BLaER1 treated with 17β-estradiol and CSF1 and Interleukin-3, amounts not matched to agents 10 nM and 100 nM (cell line): ENCODE data around the gene STX3.
"Not testable (repeated sequence)": the region's sequence is repeated elsewhere in the genome, so short reads cannot be mapped to it uniquely, and the experiment has no call there.

Experiments
- H3K27ac ChIP-seq, 11 experiments: shearing (Covaris generic); formaldehyde crosslinking; 2 replicates each; pipeline ENCODE4 v1.8.1; 2022
- H3K27me3 ChIP-seq, 11 experiments: shearing (Covaris generic); formaldehyde crosslinking; 2 replicates each; pipeline ENCODE4 v1.8.1; 2022
- H3K36me3 ChIP-seq, 11 experiments: shearing (Covaris generic); formaldehyde crosslinking; 2 replicates each; pipeline ENCODE4 v1.8.1; 2022
- H3K4me1 ChIP-seq, 10 experiments: shearing (Covaris generic); formaldehyde crosslinking; 2 replicates each; pipeline ENCODE4 v1.8.1; 2022
- H3K4me2 ChIP-seq, 11 experiments: shearing (Covaris generic); formaldehyde crosslinking; 2 replicates each; pipeline ENCODE4 v1.8.1; 2022
- H3K4me3 ChIP-seq, 10 experiments: shearing (Covaris generic); formaldehyde crosslinking; 2 replicates each; pipeline ENCODE4 v1.8.1; 2022
- H3K9ac ChIP-seq, 11 experiments: shearing (Covaris generic); formaldehyde crosslinking; 2 replicates each; pipeline ENCODE4 v1.8.1; 2022
- H3K9me3 ChIP-seq, 11 experiments: shearing (Covaris generic); formaldehyde crosslinking; replicated peaks in 1 of 11; 2 replicates each; pipeline ENCODE4 v1.8.1; 2022
- H4K20me1 ChIP-seq, 11 experiments: shearing (Covaris generic); formaldehyde crosslinking; 2 replicates each; pipeline ENCODE4 v1.8.1; 2022
- Cebpa-rat ChIP-seq, 11 experiments: shearing (Covaris generic); IDR thresholded peaks; 2 replicates each; pipeline ENCODE4 v1.8.1; 2022

The STX3 gene

DNA sequence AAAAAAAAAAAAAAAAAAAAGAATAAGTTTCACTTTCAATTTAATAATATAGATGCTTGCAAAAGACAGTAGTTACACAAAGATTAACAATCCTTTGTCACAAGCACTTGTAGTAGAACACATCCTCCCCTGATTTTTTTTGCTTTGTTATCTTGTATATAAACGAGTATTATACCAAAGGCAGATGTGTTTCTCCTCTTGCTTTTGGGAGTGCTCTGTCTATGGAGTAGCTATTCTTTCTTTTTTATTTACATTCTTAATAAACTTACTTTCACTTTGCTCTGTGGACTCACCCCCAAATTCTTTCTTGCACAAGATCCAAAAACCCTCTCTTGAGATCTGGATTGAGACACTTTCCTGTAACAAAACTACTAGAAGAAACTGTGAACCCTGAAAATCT lies 58.8 kb downstream of the STX3 start:
- TF ChIP-seq Cebpa-rat (IDR thresholded peaks at IDR 0.05), result no peak
- H4K20me1 ChIP-seq, result 0 out of 22 replicates have a peak, but pooled peaks cover 0 to 4% (median 0%) of the 10 kb centered on the region in 11 experiments
- no peak overlapping the region for H3K9ac ChIP-seq
- no peaks in the 10 kb centered on the region for H3K27me3 ChIP-seq
- H3K9me3 ChIP-seq, result no peaks in the 10 kb centered on the region
- no peak overlapping the region for H3K4me3 ChIP-seq
- peak overlapping the region in 5 of 11 experiments; percentile 2 to 47 (median 18); a peak in 6 of 22 replicates for H3K4me2 ChIP-seq
- no peak overlapping the region; a peak in 1 of 22 replicates for H3K27ac ChIP-seq
- peaks cover 0 to 4% (median under 1%) of the 10 kb centered on the region in 11 experiments; a peak in 6 of 22 replicates for H3K36me3 ChIP-seq
- H3K4me1 ChIP-seq, result peaks cover 22 to 30% (median 27%) of the 10 kb centered on the region in 10 experiments

DNA sequence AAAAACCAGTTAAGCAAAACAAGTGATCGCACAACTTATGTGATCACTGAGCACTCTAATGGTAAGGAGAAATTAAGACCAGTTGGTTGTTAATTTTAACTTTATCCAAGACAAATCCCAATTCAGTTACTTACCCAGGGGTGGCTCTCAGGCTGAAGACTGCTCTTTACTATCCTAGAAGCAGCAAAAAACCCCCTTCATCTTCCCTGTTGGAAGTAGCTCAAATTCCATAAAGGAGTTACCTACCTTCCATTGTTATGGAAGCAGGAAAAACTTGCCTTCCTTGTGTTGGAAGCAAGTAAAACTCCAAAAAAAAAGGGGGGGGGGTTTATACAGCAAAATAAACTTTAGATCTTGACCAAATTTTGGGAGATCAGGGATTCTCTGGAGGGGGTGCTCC lies 60.6 kb downstream of the STX3 start:
- Histone ChIP-seq H3K36me3 (no peaks in the 10 kb centered on the region), H3K27ac (no peak overlapping the region), H3K27me3 (no peaks in the 10 kb centered on the region), H4K20me1 (no peaks in the 10 kb centered on the region), H3K4me1 (peaks cover 15 to 26% (median 21%) of the 10 kb centered on the region in 10 experiments), H3K4me3 (no peak overlapping the region), H3K9ac (no peak overlapping the region), H3K4me2 (no peak overlapping the region), H3K9me3 (no peaks in the 10 kb centered on the region)
- TF ChIP-seq Cebpa-rat (IDR thresholded peaks at IDR 0.05), result no peak

DNA sequence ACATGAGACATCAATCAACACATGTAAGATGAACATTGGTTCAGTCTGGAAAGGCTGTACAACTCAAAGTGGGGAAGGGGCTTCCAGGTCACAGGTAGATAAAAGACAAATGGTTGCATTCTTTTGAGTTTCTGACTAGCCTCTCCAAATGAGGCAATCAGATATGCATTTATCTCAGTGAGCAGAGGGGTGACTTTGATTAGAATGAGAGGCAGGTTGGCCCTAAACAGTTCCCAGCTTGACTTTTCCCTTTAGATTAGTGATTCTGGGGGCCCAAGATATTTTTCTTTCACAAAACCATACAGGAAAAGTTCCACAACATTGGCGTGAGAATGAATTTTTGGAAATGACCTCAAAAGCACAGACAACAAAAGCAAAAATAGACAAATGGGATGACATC lies 61.3 kb downstream of the STX3 start:
- H3K4me3 ChIP-seq, H3K36me3 ChIP-seq, H3K9ac ChIP-seq, H3K27me3 ChIP-seq, H3K4me2 ChIP-seq, H4K20me1 ChIP-seq, H3K9me3 ChIP-seq, H3K27ac ChIP-seq: not testable (repeated sequence)
- peaks cover 10 to 20% (median 14%) of the 10 kb centered on the region in 10 experiments for H3K4me1 ChIP-seq

DNA sequence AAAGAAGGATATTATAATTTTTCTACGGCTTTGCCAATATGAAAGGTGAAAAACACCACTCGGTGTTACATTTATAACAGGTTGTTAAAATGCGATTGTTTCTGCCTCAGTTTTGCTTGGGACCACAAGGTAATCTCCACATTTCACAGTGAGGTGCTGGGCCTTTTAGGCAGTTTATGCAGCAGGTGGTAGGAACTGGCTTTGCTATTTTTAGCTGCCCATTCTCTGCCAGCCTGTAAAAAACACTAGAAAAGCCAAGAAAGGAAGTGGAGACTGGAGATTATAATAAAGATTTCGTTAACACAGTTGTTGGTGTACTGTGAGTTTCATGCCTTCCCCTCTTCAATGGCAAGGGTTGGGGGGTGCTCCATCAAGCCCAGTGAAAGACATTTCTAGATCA lies 63.4 kb downstream of the STX3 start:
- Histone ChIP-seq H3K4me3 (no peak overlapping the region), H3K4me2 (peak overlapping the region; percentile 41 to 82 (median 58)), H3K9me3 (no peaks in the 10 kb centered on the region), H3K27ac (no peak overlapping the region), H3K9ac (no peak overlapping the region), H3K36me3 (no peaks in the 10 kb centered on the region), H4K20me1 (no peaks in the 10 kb centered on the region), H3K27me3 (no peaks in the 10 kb centered on the region), H3K4me1 (peaks cover 10 to 23% (median 14%) of the 10 kb centered on the region in 10 experiments)
- TF ChIP-seq Cebpa-rat (IDR thresholded peaks at IDR 0.05), result no peak

DNA sequence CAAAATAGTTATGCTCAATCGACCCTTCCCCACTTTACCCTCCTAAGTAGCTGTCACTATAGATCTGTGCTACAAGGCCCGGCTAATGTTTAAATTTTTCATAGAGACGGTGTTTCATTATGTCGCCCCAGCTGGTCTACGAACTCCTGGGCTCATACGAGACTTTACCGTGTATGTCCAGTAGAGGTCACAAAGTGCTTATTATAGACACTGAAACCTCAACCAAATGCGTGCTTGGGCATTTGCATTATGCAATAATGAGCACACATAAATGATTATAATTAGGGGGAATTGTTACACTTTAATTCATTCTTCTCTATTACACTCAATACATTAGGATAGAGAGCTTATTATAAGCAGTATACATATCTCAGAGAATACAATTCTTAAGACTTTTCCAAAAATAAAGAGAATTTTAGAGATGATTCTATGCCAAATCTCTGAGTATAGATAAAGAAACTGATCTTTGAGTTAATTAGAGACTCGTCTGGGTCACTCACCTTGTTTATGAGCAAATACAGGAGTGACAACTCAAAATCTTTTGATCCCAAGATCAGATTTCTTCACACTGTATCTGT lies 67.9 kb downstream of the STX3 start:
- H3K4me3 ChIP-seq, result no peak overlapping the region
- peak in 4 of 11 experiments; percentile 23 to 53 (median 42); a peak in 5 of 22 replicates for TF ChIP-seq Cebpa-rat (IDR thresholded peaks at IDR 0.05)
- H3K27ac ChIP-seq, result no peak overlapping the region
- peak overlapping the region in 1 of 11 experiments; percentile 39; a peak in 3 of 22 replicates for H3K4me2 ChIP-seq
- H3K27me3 ChIP-seq, result no peaks in the 10 kb centered on the region
- H3K9me3 ChIP-seq, result no peaks in the 10 kb centered on the region
- H3K36me3 ChIP-seq, result no peaks in the 10 kb centered on the region
- 0 out of 22 replicates have a peak overlapping the region, but pooled peaks of 1 of the 11 experiments have one; percentile 26 for H3K9ac ChIP-seq
- H4K20me1 ChIP-seq, result no peaks in the 10 kb centered on the region
- H3K4me1 ChIP-seq, result peaks cover 10 to 20% (median 13%) of the 10 kb centered on the region in 10 experiments

DNA sequence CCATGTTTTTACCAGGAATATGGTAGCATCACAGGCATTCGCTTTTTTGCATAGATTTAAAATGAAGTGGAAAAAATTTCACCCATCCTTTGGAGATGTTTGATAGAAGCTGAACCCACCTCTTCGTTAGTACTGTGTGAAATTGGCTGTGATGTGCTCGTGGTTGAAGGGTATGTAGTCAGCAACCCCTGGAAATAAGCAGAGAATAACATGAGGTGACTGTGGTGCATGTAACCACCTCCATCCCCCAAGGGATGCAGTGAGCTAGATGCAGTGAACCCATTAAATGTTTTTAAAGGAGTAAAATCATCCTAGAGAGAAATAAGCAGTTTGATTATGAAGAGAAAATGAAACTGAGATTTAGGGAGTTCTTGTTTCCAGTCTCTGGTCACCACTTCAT lies 74.2 kb downstream of the STX3 start:
- H3K36me3 ChIP-seq, result no peaks in the 10 kb centered on the region
- H4K20me1 ChIP-seq, result no peaks in the 10 kb centered on the region
- H3K27me3 ChIP-seq, result no peaks in the 10 kb centered on the region
- no peaks in the 10 kb centered on the region for H3K9me3 ChIP-seq
- H3K27ac ChIP-seq, result no peak overlapping the region
- peak overlapping the region in 7 of 11 experiments; percentile 14 to 31 (median 17); a peak in 10 of 22 replicates for H3K4me2 ChIP-seq
- H3K4me1 ChIP-seq, result peaks cover 5 to 21% (median 10%) of the 10 kb centered on the region in 10 experiments; a peak in 15 of 20 replicates
- H3K4me3 ChIP-seq, result no peak overlapping the region
- TF ChIP-seq Cebpa-rat (IDR thresholded peaks at IDR 0.05), result no peak
- no peak overlapping the region for H3K9ac ChIP-seq

DNA sequence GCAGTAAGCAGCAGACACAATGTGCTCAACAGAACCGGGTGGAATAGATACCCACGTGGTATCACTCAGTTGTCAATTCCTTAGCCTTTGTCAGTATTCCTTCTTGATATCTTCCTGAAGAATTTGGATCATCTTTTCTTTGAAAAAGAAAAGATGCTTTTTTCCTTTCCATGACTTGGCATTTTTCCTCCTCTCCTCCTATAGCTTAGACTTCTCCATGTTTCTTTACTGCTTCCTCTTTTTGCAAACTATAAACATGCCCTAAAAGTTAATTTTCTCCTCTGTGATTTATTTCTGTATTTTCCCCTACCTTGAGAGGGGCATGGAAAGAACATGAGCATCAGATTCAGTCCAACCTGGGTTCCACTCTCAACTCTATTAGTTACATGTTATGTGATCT lies 78.4 kb downstream of the STX3 start:
- peaks cover 5 to 23% (median 11%) of the 10 kb centered on the region in 10 experiments; a peak in 15 of 20 replicates for H3K4me1 ChIP-seq
- peak overlapping the region in 5 of 11 experiments; percentile 5 to 40 (median 14); a peak in 7 of 22 replicates for H3K4me2 ChIP-seq
- H3K9ac ChIP-seq, result no peak overlapping the region
- no peaks in the 10 kb centered on the region for H3K27me3 ChIP-seq
- H3K27ac ChIP-seq, result 0 out of 22 replicates have a peak overlapping the region, but pooled peaks of 1 of the 11 experiments have one; percentile 18
- TF ChIP-seq Cebpa-rat (IDR thresholded peaks at IDR 0.05), result no peak
- H3K4me3 ChIP-seq, result no peak overlapping the region
- H4K20me1 ChIP-seq, result no peaks in the 10 kb centered on the region
- no peaks in the 10 kb centered on the region for H3K36me3 ChIP-seq
- no peaks in the 10 kb centered on the region for H3K9me3 ChIP-seq

DNA sequence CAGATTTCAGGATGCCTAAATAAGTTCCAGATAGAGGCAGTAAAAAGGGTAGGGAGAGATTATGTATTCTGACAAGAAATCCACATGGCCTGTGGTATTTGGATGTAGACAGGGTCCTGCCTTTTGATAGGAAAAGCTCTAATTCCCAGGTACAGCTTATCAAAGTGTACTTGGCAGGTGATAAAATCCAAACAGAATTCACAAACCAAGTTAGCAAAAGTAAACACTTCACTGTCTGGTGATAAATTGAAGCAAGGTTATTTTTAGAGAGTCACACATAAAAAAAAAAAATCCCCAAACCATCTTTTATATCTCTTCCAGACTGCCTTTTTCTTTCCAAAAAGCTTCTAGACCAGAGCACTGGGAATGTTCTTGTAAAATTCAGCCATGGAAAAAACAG lies 84.4 kb downstream of the STX3 start:
- no peak for TF ChIP-seq Cebpa-rat (IDR thresholded peaks at IDR 0.05)

DNA sequence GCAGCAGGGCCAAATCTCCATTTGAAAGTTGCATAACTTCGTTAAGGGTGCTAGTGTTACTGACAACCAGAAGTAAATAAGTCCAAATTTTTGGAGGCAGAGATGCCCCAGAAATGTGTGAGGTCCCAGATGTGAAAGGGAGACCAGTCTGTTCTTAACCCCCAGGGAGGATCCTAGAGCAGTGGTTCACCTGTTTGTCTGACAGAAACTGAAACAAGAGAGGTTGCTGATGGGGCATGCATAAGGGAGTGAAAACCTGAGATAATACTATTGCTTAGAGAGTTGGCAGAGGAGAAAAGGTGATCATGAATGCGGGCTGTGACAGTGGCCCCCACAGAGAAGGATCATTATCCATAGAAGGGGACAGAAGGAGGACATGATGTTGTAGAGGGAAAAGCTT lies 86.3 kb downstream of the STX3 start:
- H3K36me3 ChIP-seq, result no peaks in the 10 kb centered on the region
- H3K4me1 ChIP-seq, result no peaks in the 10 kb centered on the region
- no peak overlapping the region for H3K9ac ChIP-seq
- no peak overlapping the region for H3K27ac ChIP-seq
- no peaks in the 10 kb centered on the region for H3K9me3 ChIP-seq
- no peak overlapping the region for H3K4me3 ChIP-seq
- H3K4me2 ChIP-seq, result no peak overlapping the region
- H3K27me3 ChIP-seq, result no peaks in the 10 kb centered on the region
- H4K20me1 ChIP-seq, result no peaks in the 10 kb centered on the region
- TF ChIP-seq Cebpa-rat (IDR thresholded peaks at IDR 0.05), result no peak

More for the DNA sequence above, 84.4 kb downstream of the STX3 start:
- no peak overlapping the region for H3K4me2 ChIP-seq
- H3K36me3 ChIP-seq, result no peaks in the 10 kb centered on the region
- H3K4me1 ChIP-seq, result no peaks in the 10 kb centered on the region
- no peak overlapping the region for H3K27ac ChIP-seq
- H3K27me3 ChIP-seq, result no peaks in the 10 kb centered on the region
- no peaks in the 10 kb centered on the region for H3K9me3 ChIP-seq
- H3K9ac ChIP-seq, result no peak overlapping the region
- no peaks in the 10 kb centered on the region for H4K20me1 ChIP-seq
- no peak overlapping the region for H3K4me3 ChIP-seq

DNA sequence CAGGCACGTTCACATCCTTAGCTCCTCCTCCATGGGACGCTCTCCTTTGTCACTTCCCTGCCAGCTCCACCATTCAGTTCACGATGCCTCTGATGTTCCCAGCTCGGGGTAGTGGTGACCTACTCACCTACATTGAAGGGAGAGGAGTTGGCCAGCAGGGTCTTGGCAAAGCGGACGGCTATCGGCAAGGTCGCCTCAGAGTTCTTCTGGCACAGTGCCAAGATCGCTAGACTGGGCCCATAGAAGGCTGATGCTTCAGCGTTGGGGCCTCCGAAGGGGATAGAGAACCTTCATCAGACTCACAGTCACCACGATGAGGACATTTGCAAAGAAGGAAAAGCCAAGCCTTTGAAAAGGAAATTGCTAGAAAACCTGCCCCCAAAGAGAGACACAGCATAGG lies 87.1 kb downstream of the STX3 start:
- H3K9ac ChIP-seq, result no peak overlapping the region
- H3K36me3 ChIP-seq, result no peaks in the 10 kb centered on the region
- H3K27me3 ChIP-seq, result no peaks in the 10 kb centered on the region
- no peak overlapping the region for H3K4me2 ChIP-seq
- TF ChIP-seq Cebpa-rat (IDR thresholded peaks at IDR 0.05), result no peak
- H4K20me1 ChIP-seq, result no peaks in the 10 kb centered on the region
- H3K4me1 ChIP-seq, result no peaks in the 10 kb centered on the region
- no peak overlapping the region for H3K4me3 ChIP-seq
- no peak overlapping the region for H3K27ac ChIP-seq
- no peaks in the 10 kb centered on the region for H3K9me3 ChIP-seq
